ENCODE data around the gene CFAP20. TPM values are rescaled to one million over a fixed set of nuclear protein-coding genes. Genes with fewer than 3 reads are reported as not detected.

CFAP20 gene
- total RNA-seq, 1 donor from 2014 or later: 45.9 TPM

DNA sequence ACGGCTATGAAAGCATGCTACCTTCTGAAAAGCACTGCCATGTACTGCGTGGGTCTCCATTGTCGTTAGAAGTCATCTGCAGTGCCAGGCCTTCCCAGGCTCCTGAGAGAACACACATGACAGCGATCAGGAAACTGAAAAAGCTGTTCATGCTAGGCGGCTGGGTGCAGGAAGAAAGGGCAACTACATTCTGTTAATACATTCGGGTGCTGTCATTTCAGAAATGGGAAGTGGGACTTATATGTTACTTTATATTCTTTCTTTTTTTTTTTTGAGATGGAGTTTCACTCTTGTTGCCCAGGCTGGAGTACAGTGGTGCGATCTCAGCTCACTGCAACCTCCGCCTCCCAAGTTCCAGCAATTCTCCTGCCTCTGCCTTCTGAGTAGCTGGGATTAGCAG lies 19.9 kb downstream of the CFAP20 start:
- H3K4me1 Mint-ChIP-seq (ENCODE audit: low read depth): peaks cover 3% of the 10 kb centered on the region
- H3K9me3 Mint-ChIP-seq (ENCODE audit: low read depth): no peaks in the 10 kb centered on the region
- H3K27me3 Mint-ChIP-seq: no peaks in the 10 kb centered on the region
- H3K27ac Mint-ChIP-seq: no peak overlapping the region
- H3K4me3 Mint-ChIP-seq (ENCODE audit: low read depth): no peak overlapping the region
- TF ChIP-seq, protein P1, sequence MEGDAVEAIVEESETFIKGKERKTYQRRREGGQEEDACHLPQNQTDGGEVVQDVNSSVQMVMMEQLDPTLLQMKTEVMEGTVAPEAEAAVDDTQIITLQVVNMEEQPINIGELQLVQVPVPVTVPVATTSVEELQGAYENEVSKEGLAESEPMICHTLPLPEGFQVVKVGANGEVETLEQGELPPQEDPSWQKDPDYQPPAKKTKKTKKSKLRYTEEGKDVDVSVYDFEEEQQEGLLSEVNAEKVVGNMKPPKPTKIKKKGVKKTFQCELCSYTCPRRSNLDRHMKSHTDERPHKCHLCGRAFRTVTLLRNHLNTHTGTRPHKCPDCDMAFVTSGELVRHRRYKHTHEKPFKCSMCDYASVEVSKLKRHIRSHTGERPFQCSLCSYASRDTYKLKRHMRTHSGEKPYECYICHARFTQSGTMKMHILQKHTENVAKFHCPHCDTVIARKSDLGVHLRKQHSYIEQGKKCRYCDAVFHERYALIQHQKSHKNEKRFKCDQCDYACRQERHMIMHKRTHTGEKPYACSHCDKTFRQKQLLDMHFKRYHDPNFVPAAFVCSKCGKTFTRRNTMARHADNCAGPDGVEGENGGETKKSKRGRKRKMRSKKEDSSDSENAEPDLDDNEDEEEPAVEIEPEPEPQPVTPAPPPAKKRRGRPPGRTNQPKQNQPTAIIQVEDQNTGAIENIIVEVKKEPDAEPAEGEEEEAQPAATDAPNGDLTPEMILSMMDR (IDR thresholded peaks at IDR 0.05; ENCODE audit: unreplicated experiment): no peak
- H3K36me3 Mint-ChIP-seq (ENCODE audit: insufficient read depth): peaks cover 15% of the 10 kb centered on the region
- no peak for DNase-seq (ENCODE audit: low spot score, unreplicated experiment)

DNA sequence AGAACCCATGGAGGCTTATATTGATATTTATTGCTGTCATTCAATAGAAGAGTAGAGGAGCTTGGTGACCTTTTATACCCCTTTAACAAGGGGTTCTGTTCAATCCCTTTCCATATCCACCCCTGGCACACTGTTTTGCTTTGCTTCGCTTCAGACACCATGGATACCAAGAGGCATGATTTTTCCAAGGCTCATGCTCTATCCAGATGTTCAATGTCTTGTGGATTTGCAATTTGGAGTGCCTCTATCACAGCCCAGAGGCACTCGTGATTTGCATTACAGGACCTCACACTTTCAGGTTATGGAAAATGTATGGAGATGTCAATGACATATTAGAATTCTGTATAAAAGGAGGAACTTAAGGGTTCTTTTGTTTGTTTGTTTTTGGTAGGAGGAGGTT lies 21.5 kb downstream of the CFAP20 start:
- TF ChIP-seq, protein P1 (IDR thresholded peaks at IDR 0.05; ENCODE audit: unreplicated experiment): no peak
- Mint-ChIP-seq H3K4me3 (ENCODE audit: low read depth) (no peak overlapping the region), H3K36me3 (ENCODE audit: insufficient read depth) (peaks cover 2% of the 10 kb centered on the region), H3K4me1 (ENCODE audit: low read depth) (peaks cover 3% of the 10 kb centered on the region), H3K27me3 (no peaks in the 10 kb centered on the region), H3K27ac (no peak overlapping the region), H3K9me3 (ENCODE audit: low read depth) (no peaks in the 10 kb centered on the region)
- DNase-seq (ENCODE audit: low spot score, unreplicated experiment): no peak

DNA sequence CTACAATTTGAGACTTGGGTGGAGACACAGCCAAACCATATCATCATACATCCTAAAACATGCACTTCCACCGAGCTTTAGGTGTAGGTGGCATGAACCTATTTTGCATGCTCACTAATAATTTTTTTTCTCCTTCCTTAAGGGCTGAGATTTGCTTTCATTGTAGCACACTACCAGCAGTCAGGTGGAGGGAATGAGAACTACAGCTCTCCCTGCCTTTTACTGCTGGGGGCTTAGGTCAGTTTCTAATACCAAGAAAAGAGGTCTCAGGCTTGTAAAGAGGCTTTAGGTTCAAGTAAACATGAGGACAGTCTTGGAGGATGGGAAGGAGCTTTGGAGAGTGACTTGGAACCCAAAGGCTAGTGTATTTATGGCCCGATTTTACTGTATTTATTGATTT lies 22.0 kb downstream of the CFAP20 start:
- no peak overlapping the region for H3K4me3 Mint-ChIP-seq (ENCODE audit: low read depth)
- no peaks in the 10 kb centered on the region for H3K27me3 Mint-ChIP-seq
- H3K36me3 Mint-ChIP-seq (ENCODE audit: insufficient read depth): peaks cover 2% of the 10 kb centered on the region
- TF ChIP-seq, protein P1 (IDR thresholded peaks at IDR 0.05; ENCODE audit: unreplicated experiment): peak; percentile 34
- H3K27ac Mint-ChIP-seq: no peak overlapping the region
- H3K9me3 Mint-ChIP-seq (ENCODE audit: low read depth): no peaks in the 10 kb centered on the region
- H3K4me1 Mint-ChIP-seq (ENCODE audit: low read depth): peaks cover 3% of the 10 kb centered on the region
- DNase-seq (ENCODE audit: low spot score, unreplicated experiment): no peak

DNA sequence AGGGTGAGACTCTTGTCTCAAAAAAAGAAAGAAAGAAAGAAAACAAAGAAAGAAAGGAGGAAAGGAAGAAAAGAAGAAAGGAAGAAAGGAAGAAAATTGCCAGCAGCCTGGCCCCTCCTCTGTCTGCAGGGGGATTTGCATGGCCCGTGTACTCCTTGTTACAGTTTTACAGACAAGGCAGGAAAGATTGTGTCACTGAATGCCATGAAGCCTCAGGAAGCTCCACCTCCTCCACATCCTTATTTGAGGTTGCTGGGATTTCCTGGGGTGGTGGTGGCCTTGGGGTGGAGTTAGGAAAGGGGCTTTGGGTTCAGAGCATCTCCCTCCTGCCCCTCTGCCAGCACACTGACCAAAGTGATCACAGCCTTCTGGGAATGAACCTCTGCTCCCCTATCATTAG lies 23.6 kb downstream of the CFAP20 start:
- no peaks in the 10 kb centered on the region for H3K27me3 Mint-ChIP-seq
- H3K27ac Mint-ChIP-seq: no peak overlapping the region
- TF ChIP-seq, protein P1 (IDR thresholded peaks at IDR 0.05; ENCODE audit: unreplicated experiment): no peak
- H3K36me3 Mint-ChIP-seq (ENCODE audit: insufficient read depth): no peaks in the 10 kb centered on the region
- peaks cover 3% of the 10 kb centered on the region for H3K4me1 Mint-ChIP-seq (ENCODE audit: low read depth)
- no peaks in the 10 kb centered on the region for H3K9me3 Mint-ChIP-seq (ENCODE audit: low read depth)
- DNase-seq (ENCODE audit: low spot score, unreplicated experiment): no peak
- H3K4me3 Mint-ChIP-seq (ENCODE audit: low read depth): no peak overlapping the region

DNA sequence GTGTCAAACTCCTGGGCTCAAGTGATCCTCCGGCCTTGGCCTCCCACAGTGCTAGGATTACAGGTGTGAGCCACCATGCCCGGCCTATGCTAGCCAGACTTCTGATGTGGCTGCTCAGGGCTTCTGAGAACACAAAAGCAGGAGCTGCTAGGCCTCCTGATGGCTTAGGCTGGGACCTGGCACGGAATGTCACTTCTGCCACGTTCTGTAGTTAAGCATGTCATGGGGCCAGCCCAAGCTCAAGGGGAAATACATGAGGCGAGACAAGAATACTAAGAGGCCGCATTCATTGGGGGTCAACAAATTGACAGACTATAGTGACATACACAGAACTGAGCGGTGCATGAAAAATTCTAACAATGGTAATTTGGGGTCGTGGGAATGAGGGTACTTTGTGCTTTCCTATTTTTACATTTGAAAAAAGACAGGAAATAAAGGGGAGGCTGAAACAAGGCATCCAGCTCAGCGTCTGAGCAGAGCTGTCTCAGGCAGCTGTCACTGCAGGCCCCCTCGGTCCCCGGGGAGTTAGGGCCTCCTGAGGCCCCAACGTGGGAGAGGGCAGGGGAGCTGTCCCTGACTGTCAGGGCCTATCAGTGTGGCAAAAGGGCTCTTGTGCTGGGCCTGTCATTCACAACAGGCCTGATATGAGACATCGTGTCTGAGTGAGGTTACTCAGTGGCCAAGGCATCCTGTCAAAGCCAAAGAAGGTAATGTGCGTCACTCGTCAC lies 26.4 kb downstream of the CFAP20 start:
- H3K4me1 Mint-ChIP-seq (ENCODE audit: low read depth): peaks cover 3% of the 10 kb centered on the region
- DNase-seq (ENCODE audit: low spot score, unreplicated experiment): no peak
- H3K4me3 Mint-ChIP-seq (ENCODE audit: low read depth): no peak overlapping the region
- no peak overlapping the region for H3K27ac Mint-ChIP-seq
- H3K36me3 Mint-ChIP-seq (ENCODE audit: insufficient read depth): no peaks in the 10 kb centered on the region
- peaks cover 2% of the 10 kb centered on the region for H3K27me3 Mint-ChIP-seq
- H3K9me3 Mint-ChIP-seq (ENCODE audit: low read depth): no peaks in the 10 kb centered on the region
- TF ChIP-seq, protein P1 (IDR thresholded peaks at IDR 0.05; ENCODE audit: unreplicated experiment): no peak

All from progenitor cell of endocrine pancreas (in vitro differentiated cells).